NCI-H1436 (cell line): ENCODE results near the gene RALGAPA1.

Experiments used
- DNase-seq: peaks from one replicate; lab custom pipeline; 2025; lab: John Stamatoyannopoulos, UW

Gene RALGAPA1

DNA sequence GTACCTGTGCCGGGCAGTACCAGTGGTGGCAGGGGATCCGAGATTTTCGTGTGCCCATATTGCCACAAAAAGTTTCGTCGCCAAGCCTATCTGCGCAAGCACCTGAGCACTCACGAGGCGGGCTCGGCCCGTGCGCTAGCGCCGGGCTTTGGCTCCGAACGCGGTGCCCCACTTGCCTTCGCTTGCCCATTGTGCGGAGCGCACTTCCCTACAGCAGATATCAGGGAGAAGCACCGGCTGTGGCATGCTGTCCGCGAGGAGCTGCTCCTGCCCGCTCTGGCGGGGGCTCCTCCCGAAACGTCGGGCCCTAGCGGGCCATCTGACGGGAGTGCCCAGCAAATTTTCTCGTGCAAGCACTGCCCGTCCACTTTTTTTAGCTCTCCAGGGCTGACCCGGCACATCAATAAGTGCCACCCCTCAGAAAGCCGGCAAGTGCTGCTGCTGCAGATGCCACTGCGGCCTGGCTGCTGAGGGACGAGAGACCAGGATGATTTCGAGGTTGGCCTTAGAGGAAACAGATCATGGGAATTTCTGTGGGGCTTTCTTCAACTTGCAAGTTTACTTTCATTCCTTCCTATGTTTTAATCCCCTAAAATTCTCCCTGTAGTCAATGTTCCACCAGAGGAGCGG, 273.5 kb downstream of the RALGAPA1 start:
- no peak for DNase-seq

- no peak for DNase-seq
Measured at GRCh38 chr14:35534873-35535482, 274.1 kb downstream of the RALGAPA1 start.

DNA sequence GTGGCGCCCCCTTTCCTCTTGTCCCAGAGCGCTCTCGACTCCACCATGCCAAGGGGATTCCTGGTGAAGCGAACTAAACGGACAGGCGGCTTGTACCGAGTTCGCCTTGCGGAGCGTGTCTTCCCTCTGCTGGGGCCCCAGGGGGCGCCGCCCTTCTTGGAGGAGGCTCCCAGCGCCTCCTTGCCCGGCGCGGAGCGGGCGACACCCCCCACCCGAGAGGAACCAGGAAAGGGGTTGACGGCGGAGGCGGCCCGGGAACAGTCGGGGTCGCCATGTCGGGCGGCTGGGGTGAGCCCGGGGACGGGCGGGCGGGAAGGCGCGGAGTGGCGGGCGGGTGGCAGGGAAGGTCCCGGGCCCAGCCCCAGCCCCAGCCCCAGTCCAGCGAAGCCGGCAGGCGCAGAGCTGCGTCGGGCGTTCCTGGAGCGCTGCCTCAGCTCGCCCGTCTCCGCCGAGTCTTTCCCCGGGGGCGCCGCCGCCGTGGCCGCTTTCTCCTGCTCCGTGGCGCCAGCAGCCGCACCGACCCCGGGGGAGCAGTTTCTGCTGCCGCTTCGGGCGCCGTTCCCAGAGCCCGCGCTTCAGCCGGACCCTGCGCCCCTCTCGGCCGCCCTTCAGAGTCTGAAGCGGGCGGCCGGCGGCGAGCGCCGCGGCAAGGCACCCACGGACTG, 274.8 kb downstream of the RALGAPA1 start:
- DNase-seq, result peak; percentile 79

- DNase-seq, result peak; percentile 87
Measured at GRCh38 chr14:35533357-35534207, 275.5 kb downstream of the RALGAPA1 start, which contains the start of gene INSM2. Gene INSM2, plus strand, starts transcription at chr14:35534164. Its CDS starts 89 bp downstream, at chr14:35534253.

DNA sequence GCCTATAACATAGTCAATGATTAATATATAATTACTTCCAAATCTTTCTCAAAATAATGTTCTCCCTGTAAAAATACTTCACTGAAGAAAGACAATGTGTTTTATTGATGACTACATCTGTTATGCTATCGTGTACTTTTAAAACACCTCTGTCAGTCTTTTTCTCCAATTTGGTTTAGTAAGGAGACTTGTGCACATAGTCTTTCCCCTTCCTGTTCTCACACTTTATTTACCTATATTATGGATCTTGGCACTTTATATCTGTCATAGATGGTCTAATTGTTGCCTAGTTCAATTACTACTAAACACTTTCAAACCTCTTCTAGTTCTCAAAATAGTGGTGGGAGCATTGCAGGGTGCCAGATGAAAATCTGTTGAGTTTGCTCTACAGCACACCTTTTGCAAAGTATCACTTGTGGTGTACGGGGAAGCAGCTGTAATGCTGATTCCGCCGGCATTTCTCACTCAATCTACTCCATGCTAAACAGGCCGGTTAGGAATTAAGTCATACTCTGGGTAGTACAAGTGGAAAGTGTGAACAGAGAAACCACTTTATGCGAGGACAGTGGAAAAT, 276.2 kb downstream of the RALGAPA1 start:
- no peak for DNase-seq

GRCh38 chr14:35531960-35532747, 276.9 kb downstream of the RALGAPA1 start:
- DNase-seq, result no peak

DNA sequence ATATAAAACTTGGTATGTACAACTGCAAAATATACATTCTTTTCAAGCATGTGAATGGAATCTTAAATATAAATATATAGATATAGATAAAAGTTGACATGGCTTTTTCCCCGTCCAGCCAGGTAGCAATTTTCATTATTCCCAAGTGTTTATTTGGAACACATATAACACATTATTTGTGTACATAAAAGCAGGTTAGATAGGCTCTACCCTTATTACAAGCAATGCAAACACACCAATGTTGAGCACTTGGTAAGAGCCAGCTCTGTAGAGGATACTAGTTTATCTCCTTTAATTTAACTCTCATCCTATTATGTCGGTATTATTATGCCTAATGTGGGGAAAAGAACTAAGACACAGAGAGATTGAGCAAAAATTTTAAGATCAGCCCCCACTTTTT, 282.1 kb downstream of the RALGAPA1 start:
- DNase-seq, result no peak

DNA sequence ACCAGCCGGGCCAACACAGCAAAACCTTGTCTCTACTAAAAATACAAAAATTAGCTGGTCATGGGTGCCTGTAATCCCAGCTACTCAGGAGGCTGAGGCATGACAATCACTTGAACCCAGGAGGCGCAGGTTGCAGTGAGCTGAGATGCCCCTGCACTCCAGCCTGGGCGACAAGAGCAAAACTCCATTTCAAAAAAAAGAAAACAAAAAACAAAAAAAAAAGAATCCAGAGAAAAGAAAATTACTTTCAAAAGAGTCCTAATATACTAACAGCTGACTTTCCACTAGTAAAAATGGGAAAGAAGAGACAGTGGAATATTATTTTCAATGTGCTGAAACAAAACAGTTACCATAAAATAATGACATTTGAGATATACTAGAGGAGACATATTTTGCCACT, 283.4 kb downstream of the RALGAPA1 start:
- no peak for DNase-seq

GRCh38 chr14:35519986-35520385, 289.1 kb downstream of the RALGAPA1 start:
- DNase-seq, result no peak

DNA sequence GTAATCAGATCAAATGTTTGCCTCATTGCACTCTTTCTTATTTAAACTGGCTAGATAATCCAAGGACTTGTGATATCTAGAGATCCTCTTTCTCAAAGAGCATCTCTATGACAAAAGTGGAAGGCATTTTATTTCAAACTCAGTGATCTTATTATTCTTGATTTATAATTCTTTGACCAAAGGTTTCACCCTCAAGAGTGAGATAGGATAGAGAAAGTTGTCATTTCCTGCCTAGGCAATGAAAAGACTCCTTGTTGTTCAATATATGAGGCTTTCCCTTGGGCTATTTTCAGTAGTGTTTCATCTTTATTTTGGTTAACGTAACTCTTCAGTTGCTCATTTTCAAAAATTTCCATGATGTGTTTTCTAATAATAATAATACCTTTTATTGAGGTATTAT, 293.2 kb downstream of the RALGAPA1 start:
- no peak for DNase-seq

GRCh38 chr14:35512765-35513164, 296.3 kb downstream of the RALGAPA1 start:
- no peak for DNase-seq

DNA sequence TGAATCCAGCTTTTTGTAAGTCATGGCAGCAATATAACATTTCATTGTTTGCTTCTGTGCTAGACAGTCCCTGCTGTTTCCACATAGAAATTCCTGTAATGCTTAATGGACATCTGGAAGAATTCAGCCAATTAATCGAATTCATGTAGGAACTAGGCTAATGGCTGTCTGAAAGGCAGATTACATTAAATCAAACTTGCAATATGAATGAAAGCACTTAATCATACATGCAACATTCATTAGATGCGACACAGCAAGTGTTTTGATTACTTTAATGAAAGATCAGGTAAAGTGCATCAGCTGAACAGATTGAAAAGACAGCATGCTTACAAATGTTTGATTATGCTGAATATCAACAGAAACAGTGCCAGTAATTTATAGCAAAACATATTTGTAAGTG, 299.2 kb downstream of the RALGAPA1 start:
- DNase-seq, result no peak

DNA sequence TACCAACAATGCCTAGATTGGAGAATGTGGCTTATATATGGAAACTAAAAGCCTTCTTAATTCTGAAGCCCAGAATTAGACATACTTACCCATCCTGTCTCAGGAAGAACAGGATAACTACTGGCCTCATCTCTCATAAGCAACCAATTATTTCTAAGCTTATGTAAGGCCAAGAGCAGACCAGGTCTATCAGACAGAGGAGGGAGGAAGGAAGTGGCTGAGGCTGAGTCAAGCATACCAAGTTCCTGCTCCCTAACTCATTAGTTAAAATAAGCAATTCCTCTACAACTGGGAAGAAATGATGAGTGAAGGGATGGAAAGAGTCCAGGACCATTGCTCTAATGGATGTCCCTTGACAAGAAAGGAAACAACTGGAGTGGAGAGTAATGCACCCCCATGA, 302.2 kb downstream of the RALGAPA1 start:
- no peak for DNase-seq

DNA sequence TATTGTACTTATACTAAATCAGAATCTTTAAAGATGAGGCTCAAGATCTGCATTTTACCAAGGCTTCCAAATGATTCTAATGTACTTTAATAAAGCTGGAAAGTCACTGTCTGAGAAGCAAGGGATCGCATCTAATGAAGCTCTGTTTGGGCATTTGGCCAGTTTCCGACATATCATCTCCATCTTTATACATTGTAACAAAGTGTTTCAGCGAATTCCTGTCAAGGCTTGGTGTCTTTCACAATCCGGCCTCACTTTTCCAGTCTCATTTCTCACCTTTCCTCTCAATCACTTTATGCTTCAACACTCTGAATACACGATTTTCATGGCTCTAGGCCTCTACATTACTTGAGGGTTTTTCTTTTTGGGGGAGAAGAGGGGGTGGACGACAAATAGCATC, 302.6 kb downstream of the RALGAPA1 start:
- DNase-seq, result no peak

GRCh38 chr14:35504260-35504659, 304.8 kb downstream of the RALGAPA1 start:
- DNase-seq, result no peak

- DNase-seq, result peak; percentile 22
Measured at GRCh38 chr14:35503646-35504045, 305.4 kb downstream of the RALGAPA1 start.

GRCh38 chr14:35499180-35499579, 309.9 kb downstream of the RALGAPA1 start:
- DNase-seq, result no peak

- no peak for DNase-seq
Measured at GRCh38 chr14:35495278-35495677, 313.8 kb downstream of the RALGAPA1 start.

DNA sequence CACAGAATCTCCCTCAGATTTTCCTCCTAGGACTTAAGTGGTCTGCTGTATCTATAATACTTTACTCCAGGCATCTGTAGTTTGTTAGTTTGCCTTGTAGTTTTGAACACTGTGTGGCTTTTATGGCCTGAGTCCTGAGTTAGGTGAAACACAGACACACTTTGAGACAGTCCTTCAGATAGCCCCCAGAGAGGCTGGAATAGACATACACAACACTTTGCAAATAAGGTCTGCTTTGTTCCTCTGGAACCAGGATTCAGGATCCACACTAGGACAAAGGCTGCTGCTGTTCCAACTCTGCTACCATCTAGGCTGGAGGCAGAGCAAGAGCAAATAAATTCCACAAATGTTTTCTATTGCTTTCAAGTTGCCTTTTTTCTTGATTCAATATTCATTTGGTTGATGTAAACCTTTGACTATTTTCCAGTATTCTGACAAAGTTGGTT, 316.5 kb downstream of the RALGAPA1 start:
- no peak for DNase-seq
